GM11168 (cell line): ENCODE measurements around the gene PEX3.
"Not testable (repeated sequence)": the region's sequence is repeated elsewhere in the genome, so short reads cannot be mapped to it uniquely, and the experiment has no call there.

Experiments used
- in situ Hi-C: fragments of 300-500 bp; cut with MboI; formaldehyde crosslinking; loops from one replicate; pipeline ENCODE4 v1.12.0; 2022; ENCODE audit warnings: low sequenced_read_pairs; ENCODE audit not compliant: unreplicated experiment

The PEX3 gene

GRCh38 chr6:143441680-143442545 lies 8.7 kb upstream of the PEX3 start:
- in situ Hi-C loops = no loop called here

GRCh38 chr6:143443096-143443495 lies 7.5 kb upstream of the PEX3 start:
- in situ Hi-C loops = no loop called here

- in situ Hi-C loops = not testable (repeated sequence)
Measured at GRCh38 chr6:143447865-143448264, 2.7 kb upstream of the PEX3 start.

- in situ Hi-C loops = no loop called here
Measured at GRCh38 chr6:143449082-143449713, 1.4 kb upstream of the PEX3 start.

- in situ Hi-C loops = no loop called here
Measured at GRCh38 chr6:143449714-143450452, 722 bp upstream of the PEX3 start.

- in situ Hi-C loops = no loop called here
Measured at GRCh38 chr6:143451531-143451930, 926 bp downstream of the PEX3 start.

- in situ Hi-C loops = no loop called here
Measured at GRCh38 chr6:143457563-143458359, 7.2 kb downstream of the PEX3 start.

GRCh38 chr6:143465546-143465945 lies 14.9 kb downstream of the PEX3 start:
- in situ Hi-C loops = no loop called here

GRCh38 chr6:143468026-143468425 lies 17.4 kb downstream of the PEX3 start:
- in situ Hi-C loops = no loop called here

- in situ Hi-C loops = not testable (repeated sequence)
Measured at GRCh38 chr6:143468823-143469222, 18.2 kb downstream of the PEX3 start.

- in situ Hi-C loops = no loop called here
Measured at GRCh38 chr6:143471822-143472221, 21.2 kb downstream of the PEX3 start.

GRCh38 chr6:143476545-143476944 lies 25.9 kb downstream of the PEX3 start:
- in situ Hi-C loops = no loop called here

GRCh38 chr6:143478479-143479062 lies 28.0 kb downstream of the PEX3 start:
- in situ Hi-C loops = no loop called here

- in situ Hi-C loops = no loop called here
Measured at GRCh38 chr6:143482593-143482992, 32.0 kb downstream of the PEX3 start.

GRCh38 chr6:143485967-143486366 lies 35.4 kb downstream of the PEX3 start:
- in situ Hi-C loops = no loop called here

GRCh38 chr6:143486752-143487151 lies 36.1 kb downstream of the PEX3 start:
- in situ Hi-C loops = no loop called here

GRCh38 chr6:143490244-143490643 lies 39.6 kb downstream of the PEX3 start:
- in situ Hi-C loops = no loop called here

- in situ Hi-C loops = no loop called here
Measured at GRCh38 chr6:143490775-143491174, 40.2 kb downstream of the PEX3 start.

GRCh38 chr6:143496974-143497373 lies 46.4 kb downstream of the PEX3 start:
- in situ Hi-C loops = no loop called here

GRCh38 chr6:143498428-143498827 lies 47.8 kb downstream of the PEX3 start:
- in situ Hi-C loops = no loop called here
